ENCODE data around the gene CALHM2.

CALHM2 gene

GRCh38 chr10:103475437-103475836, 23.3 kb upstream of the CALHM2 start:
- DNase-seq (ENCODE audit: low read depth in 2 of 2), result no peak

GRCh38 chr10:103474077-103474476, 21.9 kb upstream of the CALHM2 start:
- DNase-seq (ENCODE audit: low read depth in 2 of 2), result no peak

- DNase-seq (ENCODE audit: low read depth in 2 of 2), result no peak
Measured at GRCh38 chr10:103473261-103473671, 21.1 kb upstream of the CALHM2 start.

GRCh38 chr10:103472005-103472404, 19.8 kb upstream of the CALHM2 start:
- DNase-seq (ENCODE audit: low read depth in 2 of 2), result no peak

GRCh38 chr10:103470761-103471653, 18.8 kb upstream of the CALHM2 start:
- DNase-seq (ENCODE audit: low read depth in 2 of 2), result peak; percentile 60

- DNase-seq (ENCODE audit: low read depth in 2 of 2), result no peak
Measured at GRCh38 chr10:103469201-103469600, 17.0 kb upstream of the CALHM2 start.

GRCh38 chr10:103467406-103467805, 15.2 kb upstream of the CALHM2 start:
- no peak for DNase-seq (ENCODE audit: low read depth in 2 of 2)

GRCh38 chr10:103466734-103467133, 14.6 kb upstream of the CALHM2 start:
- DNase-seq (ENCODE audit: low read depth in 2 of 2), result no peak

- DNase-seq (ENCODE audit: low read depth in 2 of 2), result no peak
Measured at GRCh38 chr10:103465411-103466179, 13.4 kb upstream of the CALHM2 start.

GRCh38 chr10:103463499-103463898, 11.3 kb upstream of the CALHM2 start:
- no peak for DNase-seq (ENCODE audit: low read depth in 2 of 2)

GRCh38 chr10:103459615-103460014, 7.4 kb upstream of the CALHM2 start:
- no peak for DNase-seq (ENCODE audit: low read depth in 2 of 2)

- no peak for DNase-seq (ENCODE audit: low read depth in 2 of 2)
Measured at GRCh38 chr10:103458720-103459119, 6.5 kb upstream of the CALHM2 start, which contains the start of gene CALHM1. Gene CALHM1 (minus strand): TSS chr10:103458900. CDS start chr10:103458751, 149 bp downstream.

GRCh38 chr10:103457896-103458583, 5.9 kb upstream of the CALHM2 start:
- no peak for DNase-seq (ENCODE audit: low read depth in 2 of 2)

GRCh38 chr10:103457176-103457712, 5.1 kb upstream of the CALHM2 start:
- DNase-seq (ENCODE audit: low read depth in 2 of 2), result no peak

- DNase-seq (ENCODE audit: low read depth in 2 of 2), result no peak
Measured at GRCh38 chr10:103456074-103456660, 4.0 kb upstream of the CALHM2 start.

- no peak for DNase-seq (ENCODE audit: low read depth in 2 of 2)
Measured at GRCh38 chr10:103455235-103455634, 3.1 kb upstream of the CALHM2 start.

- no peak for DNase-seq (ENCODE audit: low read depth in 2 of 2)
Measured at GRCh38 chr10:103454026-103454425, 1.9 kb upstream of the CALHM2 start.

- no peak for DNase-seq (ENCODE audit: low read depth in 2 of 2)
Measured at GRCh38 chr10:103452506-103453230, 498 bp upstream of the CALHM2 start.

- peak in 1 of 2 donors; percentile 22 for DNase-seq (ENCODE audit: low read depth in 2 of 2)
Measured at GRCh38 chr10:103451091-103451813, 918 bp downstream of the CALHM2 start.

- DNase-seq (ENCODE audit: low read depth in 2 of 2), result no peak
Measured at GRCh38 chr10:103450201-103450695, 1.9 kb downstream of the CALHM2 start.

Measured in stimulated activated CD8-positive, alpha-beta memory T cell treated with anti-CD3 and anti-CD28 coated beads, Interleukin-2, amount 100 ng/mL, for 48 hours (primary cell).